OCI-LY3 (cell line): ENCODE results near the gene ZFAND6.

Experiments used
- EZH2phosphoT487 ChIP-seq: fragments of 200-600 bp; shearing (Covaris generic); IDR thresholded peaks from 2 replicates; pipeline ENCODE4 v1.6.1; 2018; ENCODE audit warnings: antibody characterized with exemption, mixed run types, low read depth
- TF ChIP-seq, protein P1 (sequence below): fragments of 200-600, 300-600 bp; sonication (generic); IDR thresholded peaks from 2 replicates; pipeline ENCODE4 v1.5.1; 2014; ENCODE audit warnings: antibody characterized with exemption, low read length, low read depth

DNA sequence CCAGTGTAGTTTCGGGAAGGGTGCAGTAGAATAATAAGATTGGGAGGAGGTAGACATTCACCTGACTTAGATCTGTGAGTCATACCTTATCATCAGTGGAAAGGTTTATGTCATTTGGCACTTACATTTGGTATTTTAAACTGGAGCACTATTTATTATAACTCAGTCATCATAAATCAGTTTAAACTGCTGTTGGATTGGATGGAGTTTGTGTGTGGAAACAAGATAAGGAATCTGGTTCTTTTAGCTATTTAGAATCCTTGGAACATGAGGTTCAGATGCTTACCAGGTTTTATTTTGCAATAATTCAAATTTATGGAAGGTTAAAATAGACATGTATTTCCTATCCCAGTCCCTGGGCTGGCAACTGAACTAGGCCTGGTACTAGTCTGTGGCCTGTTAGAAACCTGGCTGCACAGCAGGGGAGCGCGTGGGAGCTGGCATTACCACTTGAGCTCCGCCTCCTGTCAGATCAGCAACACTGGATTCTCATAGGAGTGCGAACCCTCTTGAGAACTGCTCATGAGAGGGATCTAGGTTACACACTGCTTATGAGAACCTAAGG, 34.5 kb downstream of the ZFAND6 start:
- TF ChIP-seq, protein P1, sequence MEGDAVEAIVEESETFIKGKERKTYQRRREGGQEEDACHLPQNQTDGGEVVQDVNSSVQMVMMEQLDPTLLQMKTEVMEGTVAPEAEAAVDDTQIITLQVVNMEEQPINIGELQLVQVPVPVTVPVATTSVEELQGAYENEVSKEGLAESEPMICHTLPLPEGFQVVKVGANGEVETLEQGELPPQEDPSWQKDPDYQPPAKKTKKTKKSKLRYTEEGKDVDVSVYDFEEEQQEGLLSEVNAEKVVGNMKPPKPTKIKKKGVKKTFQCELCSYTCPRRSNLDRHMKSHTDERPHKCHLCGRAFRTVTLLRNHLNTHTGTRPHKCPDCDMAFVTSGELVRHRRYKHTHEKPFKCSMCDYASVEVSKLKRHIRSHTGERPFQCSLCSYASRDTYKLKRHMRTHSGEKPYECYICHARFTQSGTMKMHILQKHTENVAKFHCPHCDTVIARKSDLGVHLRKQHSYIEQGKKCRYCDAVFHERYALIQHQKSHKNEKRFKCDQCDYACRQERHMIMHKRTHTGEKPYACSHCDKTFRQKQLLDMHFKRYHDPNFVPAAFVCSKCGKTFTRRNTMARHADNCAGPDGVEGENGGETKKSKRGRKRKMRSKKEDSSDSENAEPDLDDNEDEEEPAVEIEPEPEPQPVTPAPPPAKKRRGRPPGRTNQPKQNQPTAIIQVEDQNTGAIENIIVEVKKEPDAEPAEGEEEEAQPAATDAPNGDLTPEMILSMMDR: no peak
- TF ChIP-seq EZH2phosphoT487: no peak
